Body of pancreas (tissue), 4 donors: ENCODE measurements around the gene CPXM2. TPM values are rescaled to one million over a fixed set of nuclear protein-coding genes. Genes with fewer than 3 reads are reported as not detected.

Experiments used
- ATAC-seq: fragments of 150-250 bp; one replicate; pipeline ENCODE4 v1.9.1; 2016
- DNase-seq, 4 donors: peaks; one replicate each; pipeline ENCODE4 v3.0.0-alpha.2; 2019
- H3K27ac ChIP-seq, 4 donors: fragments of 200-600 bp; sonication (generic); 1 replicate in 3 of 4; 2 replicates in 1 of 4; pipeline versions ENCODE4 v1.5.1 to v1.6.1; 2016 to 2019; ENCODE audit warnings: mild to moderate bottlenecking in 1 of 4, mixed read lengths in 1 of 4, moderate library complexity in 1 of 4
- H3K27me3 ChIP-seq, 2 donors: fragments of 200-600 bp; sonication (generic); one replicate each; pipeline ENCODE4 v1.6.0; 2016; ENCODE audit warnings: mild to moderate bottlenecking in 1 of 2
- H3K36me3 ChIP-seq, 2 donors: fragments of 200-600 bp; sonication (generic); replicated peaks in 1 of 2; 2 replicates each; pipeline ENCODE4 v1.5.1; 2016; ENCODE audit warnings: low read depth in 2 of 2; ENCODE audit not compliant: insufficient read depth in 1 of 2
- H3K4me1 ChIP-seq: fragments of 200-600 bp; sonication (generic); one replicate; pipeline ENCODE4 v1.6.0; 2016
- H3K4me3 ChIP-seq, 2 donors: fragments of 200-600 bp; sonication (generic); 1 replicate in 1 of 2; 2 replicates in 1 of 2; pipeline ENCODE4 v1.5.1; 2016 to 2019
- H3K9me3 ChIP-seq, 3 donors: fragments of 200-600 bp; sonication (generic); 1 replicate in 2 of 3; 2 replicates in 1 of 3; pipeline ENCODE4 v1.5.1; 2016
- CTCF ChIP-seq, 7 experiments: fragments of 450-650 bp in 4 of 7; fragments of 200-600 bp in 3 of 7; sonication (generic) in 3 of 7; IDR thresholded peaks; one replicate each; pipeline ENCODE4 v1.5.1; 2016 to 2019; ENCODE audit warnings: antibody characterized with exemption in 7 of 7
- POLR2A ChIP-seq, 3 donors: fragments of 450-650 bp; IDR thresholded peaks; one replicate each; pipeline ENCODE4 v1.6.1; 2016; ENCODE audit warnings: antibody characterized with exemption in 3 of 3, mild to moderate bottlenecking in 2 of 3
- WGBS, 2 donors: methylation state at CpG; one replicate each; pipeline ENCODE4 v1.1.5; 2017; 5-methylcytosine and 5-hydroxymethylcytosine counted together
- intact Hi-C: fragments of 100-400 bp; cut with DNase I; formaldehyde crosslinking; loops from one replicate; pipeline ENCODE4 v1.15.1; 2023
- total RNA-seq, 2 donors: library from RNA; depleted of rRNA; stranded (reverse); fragments of >200 nt; gene quantifications; one replicate each; pipeline ENCODE4 v1.1.0, GENCODE V29; 2016

CPXM2 gene
- total RNA-seq, 2 donors from 2014 or later: 4.2 to 8.2 TPM

GRCh38 chr10:123890226-123890625, 1.4 kb downstream of the CPXM2 start:
- no peaks in the 10 kb centered on the region for H3K9me3 ChIP-seq
- no peaks in the 10 kb centered on the region for H3K4me1 ChIP-seq
- no peak overlapping the region for H3K4me3 ChIP-seq
- H3K36me3 ChIP-seq: no peaks in the 10 kb centered on the region
- intact Hi-C loops: no loop called here
- DNase-seq (no peak), ATAC-seq (no peak)
- H3K27me3 ChIP-seq: no peaks in the 10 kb centered on the region
- no peak overlapping the region for H3K27ac ChIP-seq
- 48 to 59% methylated on average over 8 of the region's 8 CpGs for WGBS, 2 donors
- TF ChIP-seq CTCF (IDR thresholded peaks at IDR 0.05) (no peak), POLR2A (IDR thresholded peaks at IDR 0.05) (no peak)

DNA sequence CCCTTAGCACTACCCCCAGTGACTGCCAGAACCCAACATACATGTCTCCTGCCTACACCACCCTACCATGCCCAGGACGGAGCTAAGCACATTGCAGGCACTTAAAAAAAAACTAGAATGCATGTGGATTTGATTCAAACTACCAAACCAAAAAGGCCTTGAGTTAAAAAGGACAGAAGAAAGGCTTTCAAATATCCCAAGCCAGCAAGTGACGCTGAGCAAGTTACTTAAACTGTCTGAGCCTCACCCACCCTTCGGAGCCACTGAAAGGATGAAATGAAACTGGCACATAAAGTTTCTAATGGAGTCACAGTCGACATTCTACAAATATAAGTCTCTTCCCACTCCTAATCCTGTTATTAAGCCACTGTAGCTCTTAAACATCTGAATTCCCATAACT, 1.8 kb downstream of the CPXM2 start:
- intact Hi-C loops: no loop called here
- no peak for DNase-seq
- 53 to 55% methylated on average over 3 to 4 of the region's 4 CpGs for WGBS, 2 donors

DNA sequence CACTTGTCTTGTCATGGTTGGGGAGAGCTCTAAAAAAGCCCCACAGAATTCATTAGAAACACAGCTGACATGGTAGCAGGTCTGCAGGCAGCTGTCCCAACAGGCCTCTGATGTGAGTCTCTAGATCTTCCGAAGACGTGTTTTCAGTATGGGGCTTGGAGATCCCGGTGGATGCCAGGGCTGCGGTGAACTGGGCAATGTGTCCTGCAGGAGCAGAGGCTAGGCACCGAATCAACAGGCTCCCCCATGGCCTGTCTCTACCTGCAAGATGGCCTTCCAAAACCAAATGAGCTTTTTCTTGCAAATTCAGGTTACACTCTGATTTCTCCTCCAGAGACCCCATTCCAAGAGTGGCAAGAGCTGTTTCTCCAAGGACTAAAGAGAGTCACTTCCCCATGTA, 2.9 kb downstream of the CPXM2 start:
- no peak for ATAC-seq
- 56 to 94% methylated on average over 5 of the region's 5 CpGs for WGBS, 2 donors
- no peak for TF ChIP-seq CTCF (IDR thresholded peaks at IDR 0.05)
- TF ChIP-seq POLR2A (IDR thresholded peaks at IDR 0.05): no peak
- intact Hi-C loops: no loop called here
- no peaks in the 10 kb centered on the region for H3K4me1 ChIP-seq
- no peaks in the 10 kb centered on the region for H3K9me3 ChIP-seq
- H3K4me3 ChIP-seq: no peak overlapping the region
- no peaks in the 10 kb centered on the region for H3K27me3 ChIP-seq
- no peaks in the 10 kb centered on the region for H3K36me3 ChIP-seq
- no peak overlapping the region for H3K27ac ChIP-seq
- DNase-seq: no peak

More for the DNA sequence above, 1.8 kb downstream of the CPXM2 start:
- ATAC-seq: no peak
- Histone ChIP-seq H3K36me3 (no peaks in the 10 kb centered on the region), H3K27ac (no peak overlapping the region), H3K4me3 (no peak overlapping the region), H3K27me3 (no peaks in the 10 kb centered on the region), H3K4me1 (no peaks in the 10 kb centered on the region), H3K9me3 (no peaks in the 10 kb centered on the region)
- TF ChIP-seq CTCF (IDR thresholded peaks at IDR 0.05): no peak
- no peak for TF ChIP-seq POLR2A (IDR thresholded peaks at IDR 0.05)

DNA sequence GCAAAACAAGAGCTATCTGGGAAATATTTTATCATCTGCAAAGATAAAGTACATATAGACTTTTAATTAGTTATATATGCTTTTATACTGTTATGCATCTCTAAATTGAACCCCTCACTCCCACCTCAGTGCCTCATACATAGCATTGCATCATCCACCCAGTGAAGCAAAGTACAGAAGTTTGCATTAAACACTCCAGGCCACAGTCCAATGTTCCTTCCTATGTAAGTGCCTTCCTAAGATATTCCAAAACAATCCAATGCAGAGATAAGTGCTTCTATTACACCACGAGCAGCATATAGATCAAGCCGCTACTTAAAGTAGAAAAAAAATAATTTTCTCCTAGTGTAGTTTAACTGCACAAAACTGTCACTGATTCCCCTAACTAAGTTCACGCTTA, 3.4 kb downstream of the CPXM2 start:
- H3K9me3 ChIP-seq: no peaks in the 10 kb centered on the region
- H3K4me1 ChIP-seq: no peaks in the 10 kb centered on the region
- WGBS, 2 donors: 68 to 76% methylated on average over 3 of the region's 3 CpGs
- DNase-seq (no peak), ATAC-seq (no peak)
- H3K4me3 ChIP-seq: no peak overlapping the region
- H3K36me3 ChIP-seq: no peaks in the 10 kb centered on the region
- intact Hi-C loops: no loop called here
- no peak overlapping the region for H3K27ac ChIP-seq
- H3K27me3 ChIP-seq: no peaks in the 10 kb centered on the region
- TF ChIP-seq POLR2A (IDR thresholded peaks at IDR 0.05): no peak
- no peak for TF ChIP-seq CTCF (IDR thresholded peaks at IDR 0.05)

DNA sequence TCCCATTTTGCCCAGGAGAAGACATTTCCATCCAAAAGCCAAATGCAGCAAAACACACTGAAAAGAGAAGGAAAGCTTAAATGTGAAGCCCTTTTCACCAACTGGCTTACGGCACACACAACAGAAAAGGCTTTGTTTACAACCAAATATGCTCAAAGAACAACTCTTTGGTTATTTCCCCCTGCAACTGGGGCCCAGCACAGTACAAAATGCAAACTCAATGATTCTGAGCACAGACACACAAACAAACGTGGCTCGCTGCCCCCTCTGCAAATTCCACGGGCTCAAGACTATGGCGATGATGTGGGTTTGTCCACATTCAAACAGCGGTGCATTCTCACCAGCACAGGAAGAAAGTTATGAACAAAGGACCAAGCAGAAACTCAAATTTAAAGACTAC, 5.3 kb downstream of the CPXM2 start:
- Histone ChIP-seq H3K4me1 (no peaks in the 10 kb centered on the region), H3K4me3 (no peak overlapping the region), H3K36me3 (no peaks in the 10 kb centered on the region), H3K9me3 (no peaks in the 10 kb centered on the region), H3K27ac (no peak overlapping the region), H3K27me3 (no peaks in the 10 kb centered on the region)
- DNase-seq (no peak), ATAC-seq (no peak)
- intact Hi-C loops: no loop called here
- 71 to 78% methylated on average over 6 of the region's 6 CpGs for WGBS, 2 donors
- TF ChIP-seq CTCF (IDR thresholded peaks at IDR 0.05) (no peak), POLR2A (IDR thresholded peaks at IDR 0.05) (no peak)
